Thoracic aorta endothelial cell (primary cell): Measurements from ENCODE around the gene TRMT10A. TPM values are rescaled to one million over a fixed set of nuclear protein-coding genes. Genes with fewer than 3 reads are reported as not detected.

Experiments
- total RNA-seq: library from RNA; depleted of rRNA; stranded (reverse); fragments of >200 nt; gene quantifications from 2 replicates; pipeline ENCODE4 v1.2.3, GENCODE V29; 2012

TRMT10A gene
- 11.1 and 11.8 TPM in 2 replicates for total RNA-seq

GRCh38 chr4:99563310-99564186, at the start of gene TRMT10A:
TSS of gene TRMT10A (minus strand) at chr4:99564039. CDS start at chr4:99559338, 4,701 bp downstream.

GRCh38 chr4:99574530-99575324, 10.9 kb upstream of the TRMT10A start, which contains the start of gene MTTP:
TSS of gene MTTP (plus strand) at chr4:99574824. CDS start at chr4:99574910, 86 bp downstream.

GRCh38 chr4:99510721-99511120, 53.1 kb downstream of the TRMT10A start, which contains the start of gene C4orf17:
TSS of gene C4orf17 (plus strand) at chr4:99511021. CDS start at chr4:99513082, 2,061 bp downstream.

Other genes with a start within 250 kb of the TRMT10A start
- 0.14 TPM in 1 of 2 replicates, not detected in the other for gene ADH1B, start 242.6 kb downstream of the TRMT10A start, total RNA-seq
- gene ADH1C, start 211.3 kb downstream of the TRMT10A start, total RNA-seq = not detected in 2 replicates
- gene ADH7, start 128.7 kb downstream of the TRMT10A start, total RNA-seq = not detected in 2 replicates
- gene C4orf17, start 53.0 kb downstream of the TRMT10A start, total RNA-seq = not detected in 2 replicates
- 0.07 TPM in 1 of 2 replicates, not detected in the other for gene MTTP, start 10.8 kb upstream of the TRMT10A start, total RNA-seq
- not detected in 2 replicates for gene C4orf54, start 93.8 kb upstream of the TRMT10A start, total RNA-seq